GM18498 (cell line): ENCODE results near the gene DNM3.

Source experiments
- ATAC-seq: cut with Tn5 transposase; IDR thresholded peaks from one replicate; pipeline ENCODE4 v1.9.1; 2021; ENCODE audit warnings: mild to moderate bottlenecking, moderate library complexity; ENCODE audit not compliant: unreplicated experiment

DNM3 gene

DNA sequence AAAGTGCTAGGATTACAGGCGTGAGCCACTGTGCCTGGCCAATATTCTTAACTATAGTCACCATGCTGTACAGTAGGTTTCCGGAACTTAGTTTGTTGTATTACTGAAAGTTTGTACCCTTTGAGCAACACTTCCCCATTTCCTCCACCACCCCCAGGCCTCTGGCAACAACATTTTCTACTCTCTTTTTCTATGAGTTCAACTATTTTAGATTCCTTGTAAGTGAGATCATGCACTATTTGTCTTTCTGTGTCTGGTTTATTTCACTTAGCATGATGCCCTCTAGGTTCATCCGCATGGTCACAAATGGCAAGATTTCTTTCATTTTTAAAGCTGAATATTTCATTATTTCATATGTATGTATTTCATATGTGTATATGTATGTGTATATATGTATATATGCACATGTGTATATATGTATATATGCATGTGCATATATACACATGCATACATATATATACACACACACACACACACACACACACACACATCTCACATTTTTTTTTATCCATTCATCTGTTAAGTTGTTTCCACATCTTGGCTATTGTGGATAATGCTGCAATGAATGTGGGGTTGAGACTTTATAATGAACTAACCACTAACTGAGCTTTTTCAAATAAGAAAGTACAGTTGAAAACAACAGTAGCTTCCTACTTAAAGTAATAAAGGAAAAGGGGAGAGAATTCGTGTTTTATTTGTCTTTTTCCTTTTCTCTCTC lies 322.4 kb downstream of the DNM3 start:
- no peak for ATAC-seq

DNA sequence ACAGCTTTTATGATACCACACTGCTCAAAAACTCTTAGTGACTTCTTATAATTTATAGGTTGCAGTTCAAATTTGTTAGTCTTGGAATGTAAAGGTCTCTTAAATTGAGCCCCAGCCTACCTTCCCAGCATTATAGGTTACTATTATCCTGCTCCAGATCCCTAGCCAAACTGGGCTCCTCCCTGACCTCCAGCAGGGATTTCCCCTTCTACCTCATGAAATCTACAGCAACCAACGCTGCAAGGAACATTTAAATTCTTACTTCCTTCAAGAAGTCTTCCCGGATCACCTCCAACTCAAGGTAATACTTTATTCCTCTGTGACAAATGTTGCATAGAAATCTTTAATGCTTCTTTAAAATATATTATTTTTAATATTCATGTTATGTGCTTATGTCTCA lies 324.1 kb downstream of the DNM3 start:
- no peak for ATAC-seq

DNA sequence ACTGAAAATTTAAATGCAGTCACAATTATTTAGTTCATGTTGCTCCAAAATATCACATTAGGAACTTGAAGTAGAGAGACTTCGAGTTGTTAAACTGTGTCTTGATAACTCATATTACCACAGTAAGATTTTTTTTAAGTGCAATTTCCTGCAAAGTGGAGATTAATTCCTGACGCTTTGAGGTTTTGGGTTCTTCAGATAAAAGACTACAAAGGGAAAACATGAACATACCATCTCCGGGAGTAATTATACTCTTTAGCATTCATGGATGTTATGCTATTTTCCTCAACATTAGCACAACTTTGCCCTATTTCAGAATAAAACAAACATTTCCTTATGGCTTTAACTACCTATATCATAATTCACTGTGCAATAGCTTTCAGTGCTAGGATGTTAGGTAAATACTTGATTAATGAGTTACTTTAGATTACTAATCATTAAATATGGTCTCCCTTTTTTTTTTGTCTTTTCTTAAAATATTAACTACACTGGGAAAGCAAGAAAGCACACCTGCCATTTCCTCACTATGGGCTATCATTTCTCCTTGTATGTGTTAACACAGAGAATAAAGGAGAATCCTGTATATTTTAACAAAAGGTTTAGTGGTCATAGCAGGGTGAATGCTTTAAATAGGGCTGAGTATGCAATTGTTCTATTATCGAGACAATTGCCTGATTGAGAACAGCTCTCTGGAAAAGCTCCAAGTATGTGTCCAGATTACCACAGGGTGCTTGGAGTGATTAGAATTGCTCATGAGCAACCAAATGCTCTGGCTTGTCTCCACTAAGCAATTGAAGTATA lies 326.7 kb downstream of the DNM3 start:
- ATAC-seq: no peak

DNA sequence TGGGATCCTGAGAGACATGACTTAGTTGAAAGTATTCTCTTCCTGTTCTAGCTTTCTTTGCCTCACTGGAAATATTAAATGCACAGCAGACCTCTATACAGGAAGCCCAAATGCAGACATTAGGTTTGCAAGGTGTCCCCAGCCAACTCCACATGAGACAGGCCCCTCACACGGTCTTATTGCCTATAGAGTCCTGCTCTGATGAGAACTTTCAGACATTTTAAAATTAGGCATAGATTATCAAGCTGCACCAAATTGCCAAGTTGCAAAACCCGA lies 327.2 kb downstream of the DNM3 start:
- ATAC-seq: no peak

DNA sequence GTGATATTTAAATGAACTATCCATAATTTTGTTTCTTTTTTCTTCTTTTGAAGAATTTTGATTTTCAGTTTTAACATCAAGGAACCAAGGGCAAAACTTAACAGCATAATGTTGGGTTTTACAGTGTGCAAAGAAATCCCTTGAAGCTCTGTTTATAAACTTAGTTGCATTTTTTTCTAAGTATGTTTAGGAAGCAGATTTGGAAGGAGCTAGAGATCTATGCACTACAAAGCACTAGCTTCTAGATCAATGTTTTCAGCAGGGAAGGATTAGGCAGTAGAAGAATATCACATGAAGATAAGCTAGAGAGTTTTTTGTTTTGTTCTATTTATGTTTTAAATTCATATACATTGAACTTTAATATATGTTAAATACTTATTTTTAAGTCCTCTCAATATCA lies 328.5 kb downstream of the DNM3 start:
- ATAC-seq: no peak

DNA sequence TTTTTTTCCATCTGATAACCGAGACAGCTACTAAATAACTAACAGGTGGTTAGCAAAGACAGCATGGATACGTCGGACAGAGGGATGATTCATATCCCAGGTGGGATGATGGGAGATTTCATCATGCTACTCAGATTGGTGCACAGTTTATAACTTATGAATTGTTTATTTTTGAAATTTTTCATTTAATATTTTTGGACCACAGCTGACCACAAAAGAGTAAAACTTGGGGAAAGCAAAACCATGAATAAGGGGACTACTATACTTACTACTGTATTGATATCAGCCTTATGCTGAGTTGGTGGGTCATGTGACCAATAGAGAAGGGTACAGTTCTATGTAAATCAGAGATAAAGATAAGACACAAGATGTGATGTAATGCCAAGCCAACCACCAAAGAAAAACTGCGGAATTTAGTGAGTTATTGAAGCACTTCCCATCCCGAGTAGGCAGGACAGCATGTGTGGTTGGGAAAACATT lies 331.1 kb downstream of the DNM3 start:
- ATAC-seq: no peak

DNA sequence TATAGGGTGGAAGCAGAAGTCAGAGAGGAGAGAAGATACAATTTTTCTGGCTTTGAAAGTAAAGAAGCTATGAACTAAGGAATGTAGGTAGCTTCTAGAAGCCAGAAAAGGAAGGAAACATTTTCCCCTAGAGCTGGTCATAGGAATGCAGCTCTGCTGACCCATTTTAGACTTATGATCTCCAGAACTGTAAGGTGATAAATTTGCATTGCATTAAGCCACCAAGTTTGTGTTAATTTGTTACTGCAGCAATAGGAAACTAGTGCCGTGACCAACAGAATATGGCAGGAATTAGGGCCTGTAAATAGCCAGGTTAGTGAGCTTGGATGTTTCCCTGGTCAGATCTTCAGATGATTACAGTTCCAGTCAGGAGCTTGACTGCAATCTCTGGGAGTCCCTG lies 334.9 kb downstream of the DNM3 start:
- no peak for ATAC-seq

DNA sequence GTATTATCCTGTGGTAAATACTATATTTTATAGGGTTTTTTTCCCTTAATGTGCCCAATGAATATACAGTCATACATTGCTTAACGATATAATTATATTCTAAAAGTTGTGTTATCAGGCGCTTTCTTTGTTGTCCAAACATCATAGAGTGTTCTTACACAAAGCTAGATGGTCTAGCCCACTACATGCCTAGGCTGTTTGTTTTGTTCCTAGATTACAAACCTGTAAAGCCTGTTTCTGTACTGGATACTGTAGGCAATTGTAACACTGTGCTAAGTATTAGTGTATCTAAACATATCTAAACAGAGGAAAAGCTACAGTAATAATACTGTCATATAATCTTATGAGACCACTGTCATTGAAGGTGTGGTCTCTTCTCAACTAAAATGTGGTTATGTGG lies 336.6 kb downstream of the DNM3 start:
- no peak for ATAC-seq

DNA sequence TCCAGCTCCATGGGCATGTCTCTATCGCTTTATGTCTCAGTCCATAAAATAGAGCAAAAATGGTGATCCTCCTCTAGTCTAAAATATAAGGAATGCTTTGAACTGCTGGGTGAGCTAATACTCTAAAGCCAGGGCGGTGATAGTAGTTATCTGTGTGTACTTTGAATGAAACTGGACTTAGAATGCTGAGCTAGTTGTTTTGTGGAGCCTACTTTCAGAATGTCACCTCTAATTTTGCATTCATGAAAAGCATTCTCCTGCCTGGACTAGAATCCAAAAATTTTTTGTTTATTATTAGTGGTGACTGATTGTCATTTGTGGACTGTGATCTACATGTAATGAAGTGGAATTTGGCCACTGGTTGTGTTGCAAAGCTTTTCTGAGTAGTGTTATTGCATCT lies 337.6 kb downstream of the DNM3 start:
- ATAC-seq: no peak

DNA sequence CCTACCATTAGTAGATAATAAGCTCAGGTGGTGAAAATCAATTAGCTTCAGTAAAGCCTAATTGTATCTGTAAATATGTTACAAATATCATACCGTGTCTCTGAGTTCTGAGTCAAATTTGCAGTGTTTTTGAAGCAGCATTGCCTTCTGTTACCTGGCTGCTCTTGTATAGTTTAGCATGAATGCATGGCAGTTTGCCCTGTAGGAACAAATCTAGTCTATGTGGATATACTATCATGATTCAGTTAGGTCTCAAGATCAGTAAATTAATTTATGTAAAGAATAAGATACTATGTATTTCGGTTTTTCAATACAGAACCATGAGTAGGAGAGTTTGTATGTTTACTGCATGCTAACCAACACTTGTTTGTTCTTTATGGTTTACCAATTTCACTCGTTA lies 338.6 kb downstream of the DNM3 start:
- ATAC-seq: no peak

DNA sequence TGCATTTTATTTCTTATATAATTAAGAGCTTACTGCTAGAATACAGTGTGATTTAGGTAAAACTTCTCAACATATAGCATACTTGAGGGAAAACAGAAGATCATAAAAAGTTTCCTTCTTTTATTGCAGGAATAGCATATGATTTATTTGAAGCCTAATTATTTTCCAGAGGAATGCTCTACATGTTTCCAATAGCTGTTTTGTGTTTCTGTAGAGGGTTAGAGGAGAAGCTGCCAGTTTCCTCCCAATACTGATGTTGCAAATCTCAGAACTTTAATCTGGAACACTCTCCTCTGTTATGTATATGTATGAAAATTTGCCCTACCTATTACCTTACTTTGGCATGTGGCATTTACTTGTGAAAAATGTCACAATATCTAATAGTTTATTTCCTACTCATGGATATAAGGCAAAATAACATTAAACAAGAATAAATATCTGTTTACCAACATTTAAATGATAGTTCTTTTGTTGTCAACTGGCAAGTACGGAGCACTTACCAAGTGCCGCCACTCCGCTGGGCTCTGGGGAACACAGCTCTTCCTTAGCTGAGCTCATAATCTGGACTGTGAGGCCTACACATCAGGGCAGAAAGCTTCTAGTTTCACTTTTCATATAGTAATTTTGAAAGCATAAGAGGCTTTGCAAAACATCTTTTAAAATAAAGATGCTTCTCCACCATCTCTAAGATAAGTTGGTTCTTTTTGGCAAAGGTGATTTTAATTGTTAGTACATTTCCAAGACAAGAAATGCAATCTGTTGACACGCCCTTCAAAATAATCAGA lies 339.4 kb downstream of the DNM3 start:
- peak; percentile 69 for ATAC-seq

DNA sequence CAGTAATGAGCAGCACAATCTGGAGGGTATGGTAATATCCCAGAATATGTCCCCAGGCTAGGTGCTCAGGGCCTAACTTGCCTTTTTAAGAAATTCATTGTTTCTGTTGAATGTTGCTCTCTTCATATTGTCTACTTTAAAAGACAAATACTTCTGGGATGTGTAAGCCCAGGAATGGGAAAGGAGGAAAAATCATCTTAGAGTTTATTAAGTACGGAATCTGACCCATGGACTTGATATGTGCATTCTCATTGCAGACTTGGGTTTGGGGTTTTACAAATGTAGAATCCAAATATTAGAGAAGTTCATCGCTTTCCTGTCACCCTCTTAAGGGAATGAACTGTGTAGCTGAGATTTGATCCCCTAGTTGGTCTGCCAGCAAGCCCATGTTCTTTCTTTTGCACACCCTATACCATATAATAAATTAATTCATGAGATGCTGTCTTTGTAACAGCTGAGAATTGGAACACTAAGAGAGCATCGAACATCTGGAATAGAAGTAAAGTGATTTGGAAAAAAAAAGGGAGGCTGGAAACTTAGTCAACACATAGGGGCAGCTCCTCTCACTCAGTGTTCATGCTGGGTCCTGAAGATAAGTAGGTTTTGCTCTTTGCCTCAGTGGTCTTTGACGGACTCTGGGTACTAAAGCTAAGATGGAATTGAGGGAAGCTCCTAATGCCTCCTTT lies 343.4 kb downstream of the DNM3 start:
- ATAC-seq: peak; percentile 9

DNA sequence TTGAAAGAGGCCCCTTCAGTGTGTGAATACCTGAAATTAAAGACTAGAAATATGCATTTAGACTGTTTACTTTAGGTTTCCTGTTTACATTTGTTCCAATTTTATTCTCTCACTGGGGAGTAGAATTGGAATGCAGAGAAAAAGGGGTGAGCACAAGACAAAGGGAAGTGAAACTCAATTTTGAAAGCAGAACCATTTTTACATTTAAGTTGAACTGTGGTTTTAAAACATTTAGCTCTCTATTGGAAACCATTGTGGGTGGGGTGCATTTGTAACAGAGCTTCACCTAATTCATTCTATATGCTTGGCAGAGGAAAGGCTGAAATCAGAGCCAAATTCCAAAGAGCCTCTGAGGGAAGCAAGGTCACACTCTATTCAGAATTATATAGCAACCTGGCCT lies 343.9 kb downstream of the DNM3 start:
- peak; percentile 59 for ATAC-seq

DNA sequence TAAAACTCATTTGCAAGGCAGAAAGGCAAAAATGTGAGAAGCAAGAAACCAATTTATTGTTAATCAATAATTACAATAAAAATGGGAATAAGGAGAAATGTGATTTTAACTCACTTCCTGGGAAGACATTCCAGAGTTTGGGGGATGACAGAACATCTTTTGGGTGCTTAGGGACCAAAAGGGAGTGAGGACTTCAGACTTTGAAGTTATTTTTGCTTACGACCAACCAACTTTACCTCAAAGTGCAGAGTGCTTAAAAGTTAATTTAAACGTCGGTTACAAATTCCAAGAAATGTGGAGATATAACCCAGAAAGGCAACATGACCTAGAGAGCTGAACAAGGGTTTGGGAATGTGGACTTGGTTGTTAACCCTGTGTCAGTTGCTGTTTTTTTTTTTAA lies 344.7 kb downstream of the DNM3 start:
- no peak for ATAC-seq

DNA sequence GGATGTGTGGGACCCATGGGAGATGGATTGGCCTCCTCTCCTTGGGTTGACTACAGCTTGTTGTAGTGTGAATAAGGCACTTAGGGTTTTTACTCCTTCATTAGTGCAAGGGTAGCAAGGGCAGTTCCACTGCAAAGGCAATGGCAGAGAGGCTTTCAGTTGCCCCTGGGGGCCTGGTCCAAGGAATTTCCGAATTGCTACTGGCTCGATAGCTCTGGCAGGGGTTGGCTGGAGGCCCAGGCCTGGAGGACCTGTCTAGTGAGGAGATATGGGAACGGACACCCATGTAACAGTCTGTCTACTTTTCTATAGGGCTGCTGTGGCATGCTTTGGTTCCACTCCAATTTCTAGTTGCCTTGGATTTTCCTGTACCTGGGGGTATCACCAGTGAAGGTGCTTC lies 360.3 kb downstream of the DNM3 start:
- no peak for ATAC-seq

DNA sequence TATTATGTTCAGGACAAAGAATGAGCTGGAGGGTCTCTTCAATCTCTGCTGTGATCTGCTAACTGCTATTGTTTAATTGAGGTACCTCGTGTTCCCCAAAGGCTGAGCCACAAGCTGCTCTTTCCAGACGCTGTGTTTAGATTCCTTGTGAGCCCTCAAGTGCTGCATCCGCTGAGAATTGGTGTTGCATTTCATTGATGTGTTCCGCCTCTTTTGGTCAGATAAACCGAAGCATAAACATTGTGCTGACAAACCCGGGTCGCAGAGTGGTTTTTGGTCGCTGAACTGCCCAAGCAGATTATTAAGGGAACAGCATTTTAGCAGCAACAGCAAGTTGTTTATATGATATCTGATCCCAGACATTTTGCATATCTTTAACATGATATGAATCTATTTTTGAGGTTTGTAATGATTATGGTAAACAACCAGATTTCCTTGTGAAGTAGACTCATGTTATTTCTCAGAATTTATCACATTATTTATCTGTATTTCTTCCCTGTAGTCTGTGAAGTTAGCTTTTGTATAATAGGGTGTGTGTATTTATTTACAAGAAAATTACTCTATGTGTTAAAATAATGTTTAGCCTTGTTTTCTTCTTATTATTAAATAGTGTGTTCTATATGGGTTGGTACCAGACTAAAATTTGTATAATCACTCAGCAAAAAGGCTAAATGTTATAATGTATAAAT lies 362.0 kb downstream of the DNM3 start:
- ATAC-seq: no peak

DNA sequence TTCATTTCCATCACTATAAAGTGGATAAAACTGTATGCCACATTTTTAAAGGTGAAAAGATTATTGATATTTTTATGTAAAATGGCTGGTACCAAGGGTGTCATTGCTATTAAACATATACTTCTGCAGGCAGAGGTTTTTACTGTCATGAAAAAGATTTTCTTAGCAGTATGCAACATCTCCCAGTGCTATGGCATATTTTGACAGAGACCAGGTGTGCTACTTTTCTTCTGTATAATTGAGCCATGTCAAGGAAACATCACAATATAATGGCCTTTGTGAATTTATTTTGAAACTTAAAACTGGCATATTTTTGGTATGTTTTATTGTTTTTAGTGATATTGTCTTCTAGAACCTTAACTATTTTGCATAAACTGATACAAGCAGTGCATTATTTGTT lies 362.6 kb downstream of the DNM3 start:
- ATAC-seq: no peak

DNA sequence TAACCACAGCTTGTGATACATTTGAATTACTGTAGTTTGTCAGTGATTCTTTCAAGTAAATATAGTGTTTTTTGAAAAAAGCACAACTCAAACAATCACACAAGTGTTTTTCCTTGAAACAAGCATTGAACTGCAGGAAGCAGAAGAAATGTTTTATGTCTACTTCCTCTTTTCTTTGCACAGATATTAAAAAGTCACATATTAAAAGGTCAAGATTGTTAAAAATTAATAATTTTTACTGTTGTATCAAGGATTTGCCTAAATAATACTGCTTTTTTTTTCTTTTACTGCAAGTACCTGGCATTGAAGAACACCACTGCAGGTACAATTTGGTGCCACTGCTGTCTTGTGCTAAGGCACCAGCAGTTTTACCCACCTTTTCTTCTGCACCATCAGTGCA lies 365.0 kb downstream of the DNM3 start:
- ATAC-seq: no peak

DNA sequence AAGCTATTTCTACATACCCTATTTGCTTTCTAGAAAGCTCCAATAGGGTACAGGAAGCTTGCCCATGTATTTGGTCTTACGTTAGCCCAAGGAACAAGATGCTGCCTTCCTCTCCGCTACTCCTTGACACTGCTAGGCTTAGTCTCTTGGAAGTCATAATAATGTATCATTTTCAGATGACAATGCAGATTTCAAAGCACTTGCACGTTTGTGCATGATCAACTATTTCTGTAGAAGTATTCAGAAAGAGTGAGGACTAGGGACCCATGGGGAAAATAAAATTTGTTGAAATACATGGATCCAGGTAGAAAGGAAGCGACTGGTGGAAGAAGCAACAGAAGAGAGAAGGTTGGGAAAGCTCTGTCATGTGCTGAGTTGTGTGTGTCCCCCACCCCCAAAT lies 367.3 kb downstream of the DNM3 start:
- ATAC-seq: no peak

DNA sequence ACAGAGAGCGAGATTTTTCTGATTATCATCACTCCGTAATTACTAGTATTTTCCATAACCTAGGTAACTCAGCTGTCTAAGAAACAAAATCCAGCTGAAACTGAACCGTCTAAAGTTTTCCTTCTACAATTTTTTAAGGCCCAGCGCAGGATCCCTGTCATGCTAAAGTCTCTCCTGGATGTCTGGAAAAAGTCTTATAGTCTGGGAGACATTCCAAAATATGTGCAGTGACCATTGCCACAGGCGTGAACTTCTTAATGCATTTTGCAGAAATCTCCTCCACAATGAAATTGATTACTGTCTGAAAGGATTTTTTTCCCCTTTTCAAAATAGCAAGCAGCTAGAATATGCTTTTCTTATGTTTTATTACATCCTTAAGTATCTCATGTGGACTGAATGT lies 369.9 kb downstream of the DNM3 start:
- ATAC-seq: no peak

DNA sequence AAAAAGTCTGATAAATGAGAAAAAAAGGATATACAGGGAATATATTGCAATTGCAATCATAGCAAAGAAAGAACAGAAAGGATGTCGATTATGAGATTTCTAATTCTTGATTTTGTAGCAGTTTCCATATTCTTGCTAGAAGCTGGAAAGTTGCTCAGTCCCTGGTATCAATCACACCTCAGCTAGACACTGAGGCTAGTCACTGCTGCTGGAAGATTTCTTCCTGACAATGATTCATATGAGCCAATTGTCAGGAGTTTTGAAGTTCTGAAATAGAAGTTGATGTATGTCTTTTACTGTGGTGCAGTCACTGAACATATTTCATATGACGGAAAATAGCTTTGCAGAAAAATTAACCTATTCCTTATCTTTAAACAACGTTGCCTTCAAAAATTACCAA lies 370.8 kb downstream of the DNM3 start:
- no peak for ATAC-seq
